ENCODE measurements around the gene MFNG. TPM values are rescaled to one million over a fixed set of nuclear protein-coding genes. Genes with fewer than 3 reads are reported as not detected.

Gene MFNG
- total RNA-seq, 1 experiment from 2014 or later, result 0.56 TPM

DNA sequence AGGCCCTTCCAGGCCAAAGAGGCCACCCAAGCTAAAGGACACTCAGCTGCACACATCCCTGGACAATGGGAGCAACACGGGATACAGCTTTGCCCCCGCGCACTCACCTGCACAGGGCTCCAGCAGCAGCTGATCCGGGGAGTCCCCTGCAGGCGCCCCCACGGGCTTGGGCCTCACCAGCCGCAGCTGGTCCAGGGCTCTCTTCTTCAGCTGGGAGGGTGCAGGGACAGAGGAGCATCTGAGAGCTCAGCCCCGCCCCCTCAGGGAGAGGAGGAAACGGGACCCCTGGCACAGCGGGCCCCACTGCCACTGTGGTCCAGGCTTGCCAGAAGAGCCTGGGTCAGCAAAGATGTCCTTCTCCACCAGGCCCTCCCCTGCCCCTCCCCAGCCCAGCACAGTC is 7.8 kb upstream of the MFNG start:
- Mint-ChIP-seq H3K9me3 (ENCODE audit: unreplicated experiment) (no peaks in the 10 kb centered on the region), H3K36me3 (ENCODE audit: insufficient read depth, unreplicated experiment) (no peaks in the 10 kb centered on the region), H3K27me3 (ENCODE audit: insufficient read depth, unreplicated experiment) (no peaks in the 10 kb centered on the region), H3K27ac (ENCODE audit: low read depth, unreplicated experiment) (no peak overlapping the region), H3K4me1 (ENCODE audit: insufficient read depth, unreplicated experiment) (peaks cover 16% of the 10 kb centered on the region), H3K4me3 (ENCODE audit: unreplicated experiment) (no peak overlapping the region)
- no TSS peak for BruUV-seq (replicated peaks)
- intact Hi-C loops (cut with micrococcal nuclease), result no loop called here
- DNase-seq (ENCODE audit: unreplicated experiment), result no peak
- TF ChIP-seq, protein P1, sequence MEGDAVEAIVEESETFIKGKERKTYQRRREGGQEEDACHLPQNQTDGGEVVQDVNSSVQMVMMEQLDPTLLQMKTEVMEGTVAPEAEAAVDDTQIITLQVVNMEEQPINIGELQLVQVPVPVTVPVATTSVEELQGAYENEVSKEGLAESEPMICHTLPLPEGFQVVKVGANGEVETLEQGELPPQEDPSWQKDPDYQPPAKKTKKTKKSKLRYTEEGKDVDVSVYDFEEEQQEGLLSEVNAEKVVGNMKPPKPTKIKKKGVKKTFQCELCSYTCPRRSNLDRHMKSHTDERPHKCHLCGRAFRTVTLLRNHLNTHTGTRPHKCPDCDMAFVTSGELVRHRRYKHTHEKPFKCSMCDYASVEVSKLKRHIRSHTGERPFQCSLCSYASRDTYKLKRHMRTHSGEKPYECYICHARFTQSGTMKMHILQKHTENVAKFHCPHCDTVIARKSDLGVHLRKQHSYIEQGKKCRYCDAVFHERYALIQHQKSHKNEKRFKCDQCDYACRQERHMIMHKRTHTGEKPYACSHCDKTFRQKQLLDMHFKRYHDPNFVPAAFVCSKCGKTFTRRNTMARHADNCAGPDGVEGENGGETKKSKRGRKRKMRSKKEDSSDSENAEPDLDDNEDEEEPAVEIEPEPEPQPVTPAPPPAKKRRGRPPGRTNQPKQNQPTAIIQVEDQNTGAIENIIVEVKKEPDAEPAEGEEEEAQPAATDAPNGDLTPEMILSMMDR (IDR thresholded peaks at IDR 0.05; ENCODE audit: unreplicated experiment), result no peak
- ChIA-PET POLR2A (no interaction called here), CTCF (interaction anchor here (0.7 to 1.3 kb wide), 2 partner anchors 149 to 177 kb away, joined by 3 to 4 read pairs; no protein-coding TSS in a partner anchor)

GRCh38 chr22:37492428-37493344 is 6.5 kb upstream of the MFNG start:
- intact Hi-C loops (cut with micrococcal nuclease), result no loop called here
- Mint-ChIP-seq H3K27me3 (ENCODE audit: insufficient read depth, unreplicated experiment) (no peaks in the 10 kb centered on the region), H3K4me3 (ENCODE audit: unreplicated experiment) (no peak overlapping the region), H3K36me3 (ENCODE audit: insufficient read depth, unreplicated experiment) (peaks cover 8% of the 10 kb centered on the region), H3K4me1 (ENCODE audit: insufficient read depth, unreplicated experiment) (peaks cover 16% of the 10 kb centered on the region), H3K27ac (ENCODE audit: low read depth, unreplicated experiment) (peak overlapping the region; percentile 33), H3K9me3 (ENCODE audit: unreplicated experiment) (no peaks in the 10 kb centered on the region)
- TF ChIP-seq, protein P1 (IDR thresholded peaks at IDR 0.05; ENCODE audit: unreplicated experiment), result peak; percentile 36
- CTCF ChIA-PET, result interaction anchor here (0.5 to 1.3 kb wide), 7 partner anchors 20 to 474 kb away, joined by 3 to 7 read pairs (median 5); no protein-coding TSS in a partner anchor
- peak; percentile 55 for DNase-seq (ENCODE audit: unreplicated experiment)
- no TSS peak for BruUV-seq (replicated peaks)
- POLR2A ChIA-PET, result no interaction called here

- Mint-ChIP-seq H3K27ac (ENCODE audit: low read depth, unreplicated experiment) (no peak overlapping the region), H3K4me1 (ENCODE audit: insufficient read depth, unreplicated experiment) (peaks cover 10% of the 10 kb centered on the region), H3K36me3 (ENCODE audit: insufficient read depth, unreplicated experiment) (peaks cover 8% of the 10 kb centered on the region), H3K4me3 (ENCODE audit: unreplicated experiment) (no peak overlapping the region), H3K27me3 (ENCODE audit: insufficient read depth, unreplicated experiment) (no peaks in the 10 kb centered on the region), H3K9me3 (ENCODE audit: unreplicated experiment) (no peaks in the 10 kb centered on the region)
- intact Hi-C loops (cut with micrococcal nuclease), result no loop called here
- ChIA-PET CTCF (interaction anchor here (0.5 to 1.3 kb wide), 3 partner anchors 19 to 473 kb away, joined by 3 to 7 read pairs (median 5); no protein-coding TSS in a partner anchor), POLR2A (no interaction called here)
- TF ChIP-seq, protein P1 (IDR thresholded peaks at IDR 0.05; ENCODE audit: unreplicated experiment), result no peak
- BruUV-seq (replicated peaks), result no TSS peak
- no peak for DNase-seq (ENCODE audit: unreplicated experiment)
These were observed 5.6 kb upstream of the MFNG start for GRCh38 chr22:37491559-37492427.

- H3K27me3 Mint-ChIP-seq (ENCODE audit: insufficient read depth, unreplicated experiment), result no peaks in the 10 kb centered on the region
- CTCF ChIA-PET, result no interaction called here
- POLR2A ChIA-PET, result no interaction called here
These were observed 4.9 kb upstream of the MFNG start for GRCh38 chr22:37491106-37491505.

More at GRCh38 chr22:37491106-37491505, 4.9 kb upstream of the MFNG start:
- TF ChIP-seq, protein P1 (IDR thresholded peaks at IDR 0.05; ENCODE audit: unreplicated experiment), result no peak
- no peak overlapping the region for H3K27ac Mint-ChIP-seq (ENCODE audit: low read depth, unreplicated experiment)
- BruUV-seq (replicated peaks), result no TSS peak
- no peaks in the 10 kb centered on the region for H3K9me3 Mint-ChIP-seq (ENCODE audit: unreplicated experiment)
- intact Hi-C loops (cut with micrococcal nuclease), result no loop called here
- H3K4me3 Mint-ChIP-seq (ENCODE audit: unreplicated experiment), result no peak overlapping the region
- no peak for DNase-seq (ENCODE audit: unreplicated experiment)
- peaks cover 13% of the 10 kb centered on the region for H3K4me1 Mint-ChIP-seq (ENCODE audit: insufficient read depth, unreplicated experiment)
- peaks cover 8% of the 10 kb centered on the region for H3K36me3 Mint-ChIP-seq (ENCODE audit: insufficient read depth, unreplicated experiment)

Data from MCF 10A (cell line).